OCI-M2 (cell line): ENCODE measurements around the gene UBASH3B.
"Not testable (repeated sequence)": the region's sequence is repeated elsewhere in the genome, so short reads cannot be mapped to it uniquely, and the experiment has no call there.

Experiments
- DNase-seq: peaks from one replicate; lab custom pipeline; 2025; ENCODE audit not compliant: unreplicated experiment; lab: John Stamatoyannopoulos, UW

UBASH3B gene

GRCh38 chr11:122843281-122844141 is 188.0 kb downstream of the UBASH3B start:
- no peak for DNase-seq

DNA sequence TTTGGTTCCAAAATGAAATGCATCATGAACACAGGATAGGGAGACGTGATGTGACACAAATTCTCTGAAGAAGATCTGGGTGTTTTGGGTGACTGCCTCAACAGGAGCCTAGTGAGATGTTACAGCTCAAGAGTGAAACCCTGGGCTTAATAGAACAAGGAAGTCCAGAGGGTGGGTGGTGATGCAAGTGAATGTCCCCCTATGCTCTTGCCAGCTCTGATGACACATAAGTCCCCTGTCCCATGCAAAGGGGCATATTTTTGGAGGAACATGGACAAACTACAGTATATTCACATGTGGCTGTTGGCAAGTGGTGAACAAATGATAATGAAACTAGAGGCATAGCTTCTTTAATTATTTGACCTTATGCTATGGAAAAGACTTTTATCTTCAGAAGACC is 191.9 kb downstream of the UBASH3B start:
- DNase-seq, result no peak

GRCh38 chr11:122848186-122848585 is 192.7 kb downstream of the UBASH3B start:
- no peak for DNase-seq

DNA sequence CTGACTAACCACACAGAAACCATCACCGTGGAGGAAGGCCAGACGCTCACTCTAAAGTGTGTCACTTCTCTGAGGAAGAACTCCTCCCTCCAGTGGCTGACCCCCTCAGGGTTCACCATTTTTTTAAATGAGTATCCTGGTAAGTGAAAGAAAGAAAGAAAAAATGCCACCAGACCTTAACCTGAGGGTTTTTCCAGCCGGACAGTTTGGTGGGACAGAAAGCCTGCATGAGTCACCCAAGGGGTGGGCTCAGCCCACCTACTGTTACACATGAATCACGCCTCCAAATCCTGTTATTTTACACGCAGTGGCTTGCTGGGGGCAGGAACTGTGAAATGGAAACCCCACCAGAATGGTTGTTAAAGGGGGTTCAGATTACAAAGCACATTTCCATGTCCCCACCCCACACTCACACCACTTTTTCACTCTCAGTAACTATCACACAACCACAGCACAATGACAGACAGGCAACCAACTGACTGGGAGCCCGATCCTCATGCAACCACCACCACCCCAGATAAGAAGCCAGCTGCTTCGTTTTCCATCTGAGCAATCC is 194.6 kb downstream of the UBASH3B start:
- DNase-seq, result no peak

- DNase-seq, result no peak
These were observed 195.9 kb downstream of the UBASH3B start for GRCh38 chr11:122851366-122851966.

- DNase-seq, result no peak
These were observed 196.7 kb downstream of the UBASH3B start for GRCh38 chr11:122852074-122852795.

DNA sequence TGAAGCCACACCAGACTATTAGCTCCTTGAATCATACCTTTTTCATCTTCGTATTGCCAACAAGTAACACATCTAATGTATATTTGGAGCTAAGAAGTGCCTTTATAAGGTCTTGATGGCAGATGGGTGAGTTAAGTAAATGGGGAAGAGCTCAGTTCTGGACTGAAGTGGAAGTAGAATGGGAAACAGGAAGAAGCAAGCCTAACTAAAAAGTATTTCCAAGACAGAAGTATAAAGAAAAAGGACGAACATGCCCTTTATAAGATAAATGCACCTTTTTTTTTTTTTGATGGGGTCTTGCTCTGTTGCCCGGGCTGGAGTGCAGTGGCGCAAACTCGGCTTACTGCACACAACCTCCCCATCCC is 197.3 kb downstream of the UBASH3B start:
- no peak for DNase-seq

DNA sequence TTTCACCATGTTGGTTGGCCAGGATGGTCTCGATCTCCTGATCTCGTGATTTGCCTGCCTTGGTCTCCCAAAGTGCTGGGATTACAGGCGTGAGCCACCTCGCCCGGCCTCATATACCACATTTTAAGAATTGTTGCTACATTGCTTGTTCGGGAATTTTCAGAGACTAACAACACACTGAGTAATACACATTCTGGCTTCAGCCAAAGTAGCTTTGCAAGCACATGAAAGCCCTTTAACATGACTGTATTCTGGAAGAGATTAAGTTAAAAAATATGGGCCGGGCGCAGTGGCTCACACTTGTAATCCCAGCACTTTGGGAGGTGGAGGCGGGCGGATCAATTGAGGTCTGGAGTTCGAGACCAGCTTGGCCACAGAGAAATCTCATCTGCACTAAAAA is 197.7 kb downstream of the UBASH3B start:
- DNase-seq, result no peak

- DNase-seq, result no peak
These were observed 198.5 kb downstream of the UBASH3B start for GRCh38 chr11:122853971-122854446.

DNA sequence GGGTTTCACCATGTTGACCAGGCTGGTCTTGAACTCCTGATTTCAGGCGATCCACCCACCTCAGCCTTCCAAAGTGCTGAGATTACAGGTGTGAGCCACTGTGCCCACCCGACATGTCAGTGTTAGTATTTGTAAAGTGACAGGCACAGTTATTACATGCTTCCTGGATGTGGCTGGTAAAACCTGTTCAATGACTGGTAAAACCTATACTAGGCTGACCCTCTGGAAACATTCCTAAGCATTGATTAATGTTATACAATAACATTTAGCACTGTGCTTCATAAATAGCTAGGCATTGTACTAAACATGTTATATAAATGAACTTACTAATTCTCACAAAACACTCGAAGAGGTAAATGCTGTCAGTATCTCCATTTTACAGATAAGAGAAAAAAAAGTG is 206.1 kb downstream of the UBASH3B start:
- no peak for DNase-seq

DNA sequence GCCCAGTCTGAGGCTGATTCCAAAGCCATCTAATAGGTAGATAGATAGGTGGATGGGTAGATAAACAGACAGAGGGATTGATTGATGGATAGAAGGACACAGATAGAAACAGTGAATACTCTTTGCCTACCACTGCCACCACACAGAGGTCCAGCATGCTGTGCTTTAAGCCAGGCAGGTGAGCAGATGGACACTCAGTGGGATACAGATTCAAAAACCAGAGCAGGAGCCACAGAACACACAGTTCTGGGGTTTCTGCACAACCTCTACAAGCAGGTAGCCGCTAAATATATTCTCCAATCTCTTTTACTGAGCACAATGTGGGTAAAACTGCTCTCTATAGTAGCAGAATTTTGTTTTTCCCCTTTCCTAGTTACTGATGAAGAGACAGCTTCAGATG is 206.6 kb downstream of the UBASH3B start:
- DNase-seq, result no peak

GRCh38 chr11:122863154-122863553 is 207.6 kb downstream of the UBASH3B start:
- DNase-seq, result not testable (repeated sequence)

- no peak for DNase-seq
These were observed 208.3 kb downstream of the UBASH3B start for GRCh38 chr11:122863704-122864326.
